COLO829 (cell line): ENCODE data around the gene C17orf67.

ENCODE experiments used
- DNase-seq: peaks from one replicate; pipeline ENCODE4 v3.0.0; 2012; ENCODE audit warnings: low spot score

Gene C17orf67

DNA sequence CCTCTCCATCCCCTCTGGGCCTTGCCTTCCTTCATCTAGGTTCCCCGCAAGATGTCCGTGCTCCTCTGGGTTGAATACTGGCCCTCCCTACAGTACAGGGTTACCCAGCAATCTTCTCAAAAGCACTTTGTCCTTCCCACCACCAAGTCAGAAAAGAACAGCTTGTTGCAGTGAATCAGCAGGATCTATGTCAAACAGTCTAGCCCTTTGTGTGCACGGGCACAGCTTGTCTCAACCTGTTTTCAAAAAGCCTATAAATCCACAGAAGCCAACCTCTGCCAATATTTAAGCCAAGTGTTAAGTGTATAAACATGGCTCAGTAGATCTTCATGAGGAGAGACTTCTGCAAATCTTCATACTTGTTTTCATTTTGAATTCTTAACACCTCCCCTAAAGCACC is 25.2 kb downstream of the C17orf67 start:
- peak; percentile 88 for DNase-seq

DNA sequence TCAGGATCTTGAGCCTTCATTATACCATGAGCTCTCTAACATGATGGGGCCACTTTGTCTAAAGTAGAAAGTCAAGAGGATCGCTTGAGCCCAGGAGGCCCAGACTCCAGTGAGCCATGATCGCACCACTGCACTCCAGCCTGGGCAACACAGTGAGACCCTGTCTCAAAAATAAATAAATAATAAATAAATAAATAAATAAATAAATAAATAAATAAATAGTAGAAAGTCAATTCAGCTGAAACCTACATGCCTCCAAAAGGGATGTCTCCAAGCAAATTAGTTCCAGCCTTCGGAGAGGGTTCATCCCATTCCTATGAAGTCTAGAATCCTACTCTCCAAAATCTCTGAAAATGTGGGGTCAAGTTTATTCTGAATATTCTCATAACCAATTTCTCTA is 26.0 kb downstream of the C17orf67 start:
- DNase-seq = no peak

DNA sequence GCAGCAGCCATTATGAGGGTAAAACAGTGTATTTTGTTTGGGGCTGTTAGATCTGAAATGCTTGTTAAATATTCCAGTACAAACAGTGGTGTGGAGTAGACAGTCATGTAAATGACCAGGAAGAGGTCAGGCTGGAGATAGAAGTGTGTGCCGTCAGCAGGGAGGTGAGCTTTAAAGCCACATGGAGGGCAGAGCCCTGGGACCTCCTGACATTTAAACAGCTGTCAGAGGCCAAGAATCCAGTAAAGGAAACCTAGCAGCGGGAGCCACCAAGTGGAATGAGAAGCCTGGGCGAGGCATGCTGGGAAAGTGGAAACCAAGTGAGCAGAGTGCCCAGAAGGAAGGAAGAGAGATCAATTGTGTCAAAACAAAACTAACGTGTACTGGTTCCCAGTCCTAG is 26.8 kb downstream of the C17orf67 start:
- no peak for DNase-seq

DNA sequence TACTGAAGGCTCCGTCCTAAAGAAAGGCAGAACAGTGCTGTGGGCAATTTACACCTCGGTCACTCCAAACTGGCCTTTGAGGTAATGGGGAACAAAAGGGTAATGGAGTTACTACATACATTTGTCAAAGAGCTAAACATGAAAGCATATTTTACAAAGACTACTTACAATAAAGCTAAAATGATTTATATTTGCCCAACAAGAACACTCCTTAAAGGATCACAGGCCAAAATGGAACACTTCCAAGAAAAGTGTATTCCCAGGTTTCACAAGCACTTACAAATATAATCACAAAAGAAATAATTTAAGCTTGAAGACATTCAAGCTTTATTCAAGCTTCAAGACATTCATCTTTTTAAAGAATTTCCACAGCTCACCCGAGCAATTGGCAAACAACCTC is 29.3 kb downstream of the C17orf67 start:
- DNase-seq = no peak

DNA sequence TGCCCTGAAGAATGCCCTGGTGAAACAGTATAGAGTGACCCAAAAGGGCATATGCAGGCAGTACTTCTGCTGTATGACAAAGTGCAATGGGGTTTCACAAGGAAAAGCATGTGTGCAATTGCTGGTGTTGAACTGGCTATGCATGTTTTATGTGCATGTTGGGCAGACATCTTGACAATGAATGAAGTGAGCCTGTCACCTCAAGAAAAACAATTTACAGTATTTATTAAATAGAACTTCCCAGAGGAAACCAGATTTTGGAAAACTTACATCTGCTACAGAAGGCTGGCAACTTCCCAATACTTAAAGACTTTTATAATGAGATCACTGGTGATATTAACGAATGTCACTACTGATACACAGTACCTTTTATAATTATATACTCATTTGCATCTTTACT is 30.6 kb downstream of the C17orf67 start:
- no peak for DNase-seq

DNA sequence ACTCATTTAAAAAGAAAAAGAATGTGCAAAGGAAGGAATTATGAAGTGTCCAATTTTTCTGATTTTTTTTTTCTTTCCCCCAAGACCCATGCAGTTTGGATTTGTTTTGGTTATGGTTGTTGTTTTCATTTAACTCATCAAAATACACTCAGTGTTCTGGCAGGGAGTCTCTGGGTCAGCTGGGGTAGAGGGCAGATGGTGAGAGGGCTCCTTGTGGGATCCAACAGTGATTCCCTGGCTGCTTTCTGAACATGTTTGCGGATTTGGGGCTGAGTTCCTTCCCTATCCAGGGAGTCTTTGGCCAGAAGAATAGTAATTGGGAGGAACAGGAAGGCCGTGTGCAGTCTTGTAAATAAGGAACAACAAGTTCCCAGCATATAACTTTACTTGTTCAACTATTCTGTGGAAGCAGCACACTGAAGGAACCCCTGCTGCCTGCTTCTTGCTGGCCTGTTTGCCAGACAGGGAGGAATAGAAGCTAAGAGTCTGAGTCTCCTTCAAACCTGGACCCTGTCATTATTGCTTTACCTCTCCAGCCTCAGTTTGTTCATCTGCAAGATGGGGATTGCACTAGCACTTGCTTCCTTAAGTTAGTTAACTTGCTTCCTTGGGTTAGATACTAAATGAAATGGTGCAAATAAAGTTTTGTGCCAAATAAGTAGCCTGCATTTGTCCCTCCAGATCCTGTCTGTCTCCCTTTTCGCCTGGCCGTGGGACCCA is 32.1 kb downstream of the C17orf67 start:
- no peak for DNase-seq

DNA sequence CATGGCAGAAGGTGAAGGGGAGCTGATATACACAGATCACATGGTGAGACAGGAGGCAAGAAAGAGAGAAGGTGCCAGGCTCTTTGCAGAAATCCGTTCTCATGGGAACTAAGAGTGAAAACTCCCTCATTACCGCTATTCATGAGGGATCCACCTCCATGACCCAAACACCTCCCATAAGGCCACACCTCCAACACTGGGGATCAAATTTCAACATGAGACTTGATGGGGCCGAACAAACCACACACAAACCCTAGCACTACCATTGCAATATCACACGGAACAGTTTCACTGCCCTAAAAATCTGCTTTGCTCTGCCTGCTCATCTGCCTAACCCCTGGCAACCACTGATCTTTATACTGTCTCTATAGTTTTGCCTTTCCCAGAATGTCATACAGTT is 34.8 kb downstream of the C17orf67 start:
- DNase-seq = no peak

DNA sequence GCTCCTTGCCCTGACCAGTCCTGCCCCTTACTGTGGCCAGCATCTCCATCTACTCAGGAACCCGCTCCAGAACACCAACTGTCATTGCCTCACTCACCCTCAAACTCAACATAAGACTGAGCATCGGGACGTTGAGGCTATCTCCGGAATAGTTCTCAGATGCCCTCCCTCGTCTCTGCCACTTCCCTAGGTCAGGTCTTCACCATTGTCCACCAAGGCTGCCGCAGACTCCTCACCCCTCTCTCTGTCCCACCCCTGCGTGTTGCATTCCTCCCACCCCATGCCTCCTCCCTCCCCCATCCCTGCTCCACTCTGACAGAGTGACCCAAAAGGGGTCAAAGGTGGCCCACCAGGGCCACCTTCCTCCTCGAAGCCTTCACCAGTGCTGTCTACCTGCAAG is 37.2 kb downstream of the C17orf67 start:
- no peak for DNase-seq

DNA sequence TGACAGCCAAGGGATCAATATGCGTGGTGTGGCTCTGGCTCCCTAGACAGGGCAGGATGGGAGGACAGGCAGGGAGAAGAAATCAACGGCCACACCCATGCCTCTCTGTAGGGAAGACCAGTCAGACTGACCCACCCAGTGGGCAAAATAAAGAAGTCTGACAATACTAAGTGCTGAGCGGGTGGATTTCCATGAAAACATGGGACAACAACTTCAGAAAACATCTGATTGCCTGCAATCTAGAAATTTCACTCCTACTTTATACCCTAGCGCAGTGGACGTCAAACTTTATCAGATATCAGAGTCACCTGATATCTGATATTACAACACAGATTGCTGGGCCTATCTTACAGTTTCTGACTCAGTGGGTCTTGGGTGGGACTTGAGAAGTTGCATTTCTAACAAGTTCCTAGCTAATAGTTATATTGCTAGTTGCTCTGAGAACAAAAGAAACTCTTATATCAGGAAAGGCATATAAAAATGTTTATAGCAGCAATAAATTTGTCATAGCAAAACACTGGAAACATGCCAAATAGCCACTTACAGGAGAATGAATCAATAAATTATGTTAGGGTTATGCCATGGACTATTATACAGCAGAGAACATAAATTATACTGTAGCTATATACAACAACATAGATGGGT is 38.4 kb downstream of the C17orf67 start:
- no peak for DNase-seq

DNA sequence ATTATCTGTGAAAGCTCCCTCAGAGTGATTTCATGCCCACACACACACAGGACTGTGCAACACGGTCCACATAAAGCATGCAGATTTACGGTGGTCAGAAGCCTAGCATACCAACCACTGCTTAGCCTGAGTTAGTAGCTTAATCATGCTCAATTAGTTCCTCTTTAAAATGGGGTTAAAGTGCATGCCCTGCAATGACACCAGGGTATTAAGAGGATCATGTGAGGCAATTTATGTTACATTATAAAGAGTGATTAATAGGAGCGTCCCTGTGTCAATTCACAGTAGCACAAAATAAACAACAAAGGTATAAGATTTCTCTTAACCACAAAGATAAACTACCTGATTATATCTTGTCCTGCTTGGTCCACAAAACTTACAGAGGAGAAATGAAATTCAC is 39.8 kb downstream of the C17orf67 start:
- DNase-seq = no peak

DNA sequence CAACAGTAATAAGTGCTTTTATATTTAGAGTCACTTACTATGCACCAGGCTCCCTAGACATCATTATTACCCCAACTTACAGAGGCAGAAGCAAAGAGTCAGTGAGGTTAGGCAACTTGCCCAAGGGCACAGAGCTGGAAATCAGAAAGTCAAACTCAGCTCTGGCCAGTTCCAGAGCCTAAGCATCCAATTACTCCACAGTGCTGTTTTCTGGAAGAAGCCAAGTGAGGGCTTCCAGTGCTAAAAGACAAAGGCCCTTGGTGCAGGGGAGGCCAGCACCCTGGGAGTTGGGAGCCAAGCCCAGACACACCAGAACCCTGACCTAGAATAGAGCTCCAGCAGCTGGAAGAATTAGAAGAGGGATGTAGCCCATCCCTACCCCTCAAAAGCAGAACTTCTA is 40.2 kb downstream of the C17orf67 start:
- DNase-seq = no peak

DNA sequence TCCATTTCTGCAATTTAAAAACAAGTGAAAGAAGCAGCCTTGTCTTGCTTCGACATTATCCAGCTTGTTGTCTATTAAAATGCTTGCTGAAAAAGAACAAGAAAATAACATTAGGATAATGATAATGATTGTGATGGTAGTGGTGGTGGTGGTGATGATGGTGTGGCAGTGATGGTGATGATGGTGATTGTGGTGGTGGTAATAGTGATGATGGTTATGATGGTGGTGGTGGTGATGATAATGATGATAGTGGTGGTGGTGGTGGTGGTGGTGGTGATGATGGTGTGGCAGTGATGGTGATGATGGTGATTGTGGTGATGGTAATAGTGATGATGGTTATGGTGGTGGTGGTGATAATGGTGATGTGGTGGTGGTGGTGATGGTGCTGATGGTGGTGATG is 41.5 kb downstream of the C17orf67 start:
- no peak for DNase-seq

DNA sequence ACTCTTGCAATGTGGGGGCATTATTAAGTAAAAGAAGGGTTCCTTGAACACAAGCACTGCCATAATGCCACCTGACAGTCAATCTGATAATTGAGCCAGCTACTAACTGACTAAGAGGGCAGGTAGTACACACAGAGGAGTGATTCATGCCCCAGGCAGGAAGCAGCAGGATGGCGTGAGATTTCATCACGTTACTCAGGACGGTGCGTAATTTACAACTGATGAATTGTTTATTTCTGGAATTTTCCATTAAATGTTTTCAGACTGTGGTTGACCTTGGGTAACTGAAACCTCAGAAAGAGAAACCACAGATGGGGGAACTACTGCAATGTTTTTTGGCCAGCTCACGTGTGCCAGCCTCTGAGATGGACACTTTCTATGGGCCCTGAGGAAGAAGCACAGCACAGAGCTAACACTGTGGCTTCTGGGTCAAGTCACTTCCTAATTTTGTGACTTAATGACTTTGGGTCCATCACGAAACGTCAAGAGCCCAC is 46.7 kb downstream of the C17orf67 start:
- peak; percentile 48 for DNase-seq

DNA sequence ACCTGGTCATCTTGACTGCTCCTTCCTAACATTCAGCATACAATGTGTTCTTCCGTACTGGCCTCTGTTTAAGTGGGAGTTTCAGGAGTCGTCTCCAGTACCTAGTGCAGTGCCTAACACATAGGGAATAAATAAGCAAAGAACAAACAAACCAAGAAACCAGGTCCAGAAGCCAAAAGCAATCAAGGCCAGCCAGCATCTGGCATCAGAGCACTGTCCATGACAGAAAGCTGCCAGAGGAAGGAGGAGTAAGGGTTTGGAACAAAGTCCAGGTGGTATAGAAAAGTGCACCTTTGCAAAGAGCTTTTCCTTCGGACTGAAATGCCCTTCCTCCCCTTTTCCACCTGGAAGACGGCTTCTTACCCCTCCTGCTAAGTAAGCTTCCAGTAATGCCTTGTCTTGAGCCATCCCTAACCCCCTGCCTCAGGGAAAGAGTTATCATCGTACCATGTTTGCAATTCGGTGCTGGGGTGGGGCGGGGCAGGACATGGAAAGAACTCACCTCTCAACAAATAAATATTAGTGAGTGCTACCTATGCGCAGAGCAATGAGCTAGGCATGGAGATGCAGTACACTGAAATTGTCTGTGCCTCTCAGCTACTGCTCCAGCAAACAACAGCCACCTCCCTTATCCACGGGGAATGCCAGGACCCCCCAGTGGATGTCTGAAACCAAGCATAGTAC is 47.6 kb downstream of the C17orf67 start:
- DNase-seq = no peak

DNA sequence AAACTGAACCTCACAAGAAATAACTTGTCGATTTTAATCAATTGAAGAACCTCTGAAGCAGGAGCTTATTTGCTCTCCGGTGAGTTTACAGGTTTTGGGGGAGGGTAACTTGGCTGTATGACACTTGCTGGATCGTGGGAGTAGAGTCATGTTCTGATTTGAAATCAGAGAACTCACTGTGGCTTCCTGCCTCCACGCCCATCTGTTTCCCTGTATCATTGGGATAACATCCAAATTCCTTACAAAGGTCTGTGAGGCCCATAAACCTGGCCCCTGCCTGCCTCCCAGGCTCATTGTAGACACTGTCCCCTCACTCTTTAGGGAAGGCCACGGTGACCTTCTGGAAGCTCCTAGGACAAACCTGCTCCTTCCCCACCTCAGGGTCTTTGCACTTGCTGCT is 48.3 kb downstream of the C17orf67 start:
- no peak for DNase-seq

DNA sequence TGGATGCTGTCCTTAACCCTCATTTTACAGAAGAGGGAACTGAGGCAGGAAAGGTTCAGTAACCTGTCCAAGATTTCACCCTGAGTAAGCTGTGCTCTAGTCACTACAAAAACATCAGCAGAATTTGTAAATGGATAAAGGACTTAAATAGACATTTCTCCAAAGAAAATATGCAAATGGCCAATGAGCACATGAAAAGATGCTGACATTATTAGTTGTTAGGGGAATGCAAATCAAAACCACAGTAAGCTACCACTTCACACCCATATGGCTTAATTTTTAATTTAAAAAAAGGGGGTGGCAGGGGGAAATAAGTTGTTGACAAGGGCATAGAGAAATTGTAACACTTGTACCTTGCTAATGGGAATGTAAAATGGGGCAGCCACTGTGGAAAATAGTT is 51.4 kb downstream of the C17orf67 start:
- no peak for DNase-seq

DNA sequence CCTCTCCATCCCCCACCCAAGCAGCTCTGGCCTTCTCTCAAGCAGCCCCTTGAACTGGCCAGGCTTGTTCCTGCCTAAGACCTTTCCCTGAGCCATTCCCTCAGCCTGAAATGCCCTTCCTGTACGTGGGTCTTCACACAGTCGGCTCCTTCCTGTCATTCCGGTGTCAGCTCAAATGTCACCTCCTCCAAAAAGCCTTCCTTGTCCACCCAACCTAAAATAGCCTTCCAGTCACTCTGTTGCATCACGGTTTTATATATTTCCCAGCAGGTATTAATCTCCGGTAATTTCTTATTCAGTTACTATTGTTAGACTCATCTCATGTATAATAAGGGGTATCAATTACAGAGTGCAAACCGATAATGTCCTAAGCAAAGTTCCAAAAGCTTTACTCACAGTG is 51.8 kb downstream of the C17orf67 start:
- no peak for DNase-seq

DNA sequence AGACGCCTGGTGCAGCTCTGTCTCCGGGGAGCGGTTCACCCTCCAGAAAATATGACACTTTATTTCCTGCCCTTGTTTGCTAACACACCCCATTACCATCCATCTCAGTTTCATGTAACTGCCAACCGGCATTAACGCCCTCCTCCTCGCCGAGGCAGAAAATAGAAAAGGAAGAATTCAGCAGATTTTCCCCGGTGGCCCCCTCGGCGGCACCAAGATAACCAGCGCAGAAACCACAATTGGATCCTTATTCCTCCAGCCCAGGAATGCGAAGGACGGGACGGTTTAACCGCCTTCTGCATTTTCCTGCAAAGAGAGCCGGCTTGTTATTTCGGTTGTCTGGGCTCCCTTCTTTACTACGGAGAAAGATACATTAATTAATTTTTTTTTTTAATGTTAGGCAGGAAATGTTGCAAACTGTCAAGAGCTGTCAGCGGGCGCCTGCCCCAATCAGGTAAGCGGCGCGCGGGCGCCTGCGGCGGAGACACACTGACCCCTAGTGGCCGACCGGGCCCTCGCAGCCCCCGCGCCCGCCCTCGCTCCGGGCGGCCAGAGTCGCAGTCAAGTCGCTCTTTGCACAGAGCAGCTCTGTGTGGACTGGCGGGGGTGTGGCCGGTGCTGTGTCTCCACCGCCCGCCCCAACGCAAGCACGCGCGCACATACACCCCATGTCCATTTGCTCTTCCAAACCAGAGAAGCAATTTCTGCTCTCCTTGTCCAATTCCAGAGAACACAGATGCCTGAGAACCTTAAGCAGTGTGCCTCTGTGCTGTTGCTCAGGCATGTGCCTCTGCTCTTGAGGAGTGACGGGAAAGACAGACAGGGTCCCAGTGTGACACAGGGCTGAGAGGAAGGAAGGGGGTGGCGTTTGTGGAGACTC is 53.6 kb downstream of the C17orf67 start:
- peak; percentile 53 for DNase-seq

DNA sequence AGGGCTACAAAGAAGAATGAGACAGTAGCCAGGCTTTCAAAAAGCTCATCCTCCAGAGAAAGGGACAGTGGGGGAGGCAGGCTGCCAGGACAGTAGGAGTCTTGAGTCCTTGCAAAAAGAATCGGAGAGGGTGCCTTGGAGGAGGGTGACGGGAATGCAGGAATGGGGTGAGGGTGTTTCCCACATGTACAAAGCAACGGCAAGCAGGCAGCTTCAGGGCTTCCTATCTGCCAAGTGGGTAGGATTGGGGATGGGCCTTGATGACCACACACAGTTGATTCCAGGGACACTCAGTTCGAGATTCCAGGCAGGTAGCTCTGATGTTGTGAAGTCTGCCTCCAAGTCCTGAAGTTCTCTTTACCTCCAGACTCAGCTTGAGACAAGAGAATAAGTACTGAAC is 54.4 kb downstream of the C17orf67 start:
- no peak for DNase-seq

DNA sequence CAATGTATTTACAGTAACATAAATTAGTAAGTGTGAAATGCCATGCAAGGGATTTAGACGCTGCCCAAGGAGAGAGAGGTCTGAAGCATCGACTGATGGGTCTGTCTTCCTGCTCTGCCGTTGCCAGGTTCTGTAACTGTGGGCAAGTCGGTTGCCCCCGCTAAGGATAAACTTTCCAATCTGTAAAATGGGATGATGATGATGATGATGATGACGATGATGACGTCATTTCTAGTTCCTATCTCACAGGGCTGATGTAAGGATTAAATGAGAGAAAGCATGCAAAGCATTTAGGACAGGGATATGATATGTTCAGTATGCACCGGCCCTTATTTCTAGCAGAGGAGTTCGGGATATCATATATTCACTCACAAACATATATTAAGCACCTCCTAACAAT is 54.8 kb downstream of the C17orf67 start:
- no peak for DNase-seq

DNA sequence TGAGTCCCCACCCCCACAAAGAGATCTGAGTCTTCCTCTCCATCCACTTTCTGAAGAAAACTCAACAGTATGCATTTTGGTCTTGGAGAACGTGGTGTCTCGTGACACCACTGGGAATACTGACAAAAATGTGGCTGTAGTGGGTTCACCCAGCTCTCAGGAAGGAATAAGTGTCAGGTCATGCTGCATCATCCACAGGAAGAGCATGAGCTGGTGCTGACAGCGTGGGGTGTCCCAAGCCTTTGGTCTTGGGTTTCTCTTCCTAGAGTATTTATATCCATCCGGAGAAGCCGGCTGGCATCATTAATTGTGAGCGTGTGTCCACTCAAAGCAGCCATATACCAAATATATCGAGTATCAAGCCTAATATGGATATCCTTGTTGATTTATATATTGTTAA is 55.9 kb downstream of the C17orf67 start:
- DNase-seq = no peak

DNA sequence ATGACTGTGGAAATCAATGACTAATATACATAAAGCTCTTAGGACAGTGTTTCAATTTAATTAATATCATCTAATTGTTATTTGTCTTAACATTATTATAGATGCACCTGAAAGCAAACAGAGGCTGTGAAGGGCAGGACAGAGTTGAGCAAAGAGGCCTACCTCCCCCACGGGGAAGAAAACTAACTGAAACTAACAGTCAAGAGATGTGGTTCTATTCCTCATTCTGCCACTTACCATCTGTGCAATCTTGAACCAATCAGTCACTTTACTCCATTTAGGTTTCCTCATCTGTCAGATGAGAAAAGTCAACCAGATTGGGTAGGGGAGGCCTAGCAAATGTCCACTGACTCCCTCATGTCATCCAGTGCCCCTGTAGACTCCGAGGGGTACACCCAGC is 59.1 kb downstream of the C17orf67 start:
- DNase-seq = no peak
